Stimulated activated CD4-positive, alpha-beta T cell treated with anti-CD3 and anti-CD28 coated beads, TNF-alpha, amount 100 ng/mL, for 1 hour (primary cell): ENCODE data around the gene RORB.

Source experiments
- DNase-seq, 3 donors: peaks; one replicate each; pipeline ENCODE4 v3.0.0-alpha.2; 2020; ENCODE audit warnings: low read depth in 3 of 3, low spot score in 1 of 3

Gene RORB

DNA sequence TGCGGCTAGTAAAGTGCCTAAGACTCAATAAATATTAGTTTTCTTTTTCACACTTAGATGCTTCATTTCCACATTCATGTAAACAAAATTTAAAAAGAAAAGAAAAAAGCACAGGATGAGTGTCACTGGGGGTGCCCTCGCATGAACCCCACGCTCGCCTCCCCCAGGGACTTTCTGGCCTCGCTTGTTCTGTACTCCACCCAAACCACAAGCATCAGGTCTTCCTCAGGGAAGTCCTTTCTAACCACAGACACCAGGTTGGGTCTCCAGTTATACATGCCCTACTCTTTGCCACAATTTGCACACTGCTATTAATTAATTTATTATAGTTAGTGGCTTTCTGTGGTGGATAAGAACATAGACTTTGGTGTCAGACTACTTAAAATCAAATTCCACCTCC lies 92.4 kb downstream of the RORB start:
- DNase-seq, result no peak

GRCh38 chr9:74595286-74595685 lies 98.2 kb downstream of the RORB start:
- no peak for DNase-seq

- no peak for DNase-seq
Observed at GRCh38 chr9:74598874-74599273, 101.7 kb downstream of the RORB start.

DNA sequence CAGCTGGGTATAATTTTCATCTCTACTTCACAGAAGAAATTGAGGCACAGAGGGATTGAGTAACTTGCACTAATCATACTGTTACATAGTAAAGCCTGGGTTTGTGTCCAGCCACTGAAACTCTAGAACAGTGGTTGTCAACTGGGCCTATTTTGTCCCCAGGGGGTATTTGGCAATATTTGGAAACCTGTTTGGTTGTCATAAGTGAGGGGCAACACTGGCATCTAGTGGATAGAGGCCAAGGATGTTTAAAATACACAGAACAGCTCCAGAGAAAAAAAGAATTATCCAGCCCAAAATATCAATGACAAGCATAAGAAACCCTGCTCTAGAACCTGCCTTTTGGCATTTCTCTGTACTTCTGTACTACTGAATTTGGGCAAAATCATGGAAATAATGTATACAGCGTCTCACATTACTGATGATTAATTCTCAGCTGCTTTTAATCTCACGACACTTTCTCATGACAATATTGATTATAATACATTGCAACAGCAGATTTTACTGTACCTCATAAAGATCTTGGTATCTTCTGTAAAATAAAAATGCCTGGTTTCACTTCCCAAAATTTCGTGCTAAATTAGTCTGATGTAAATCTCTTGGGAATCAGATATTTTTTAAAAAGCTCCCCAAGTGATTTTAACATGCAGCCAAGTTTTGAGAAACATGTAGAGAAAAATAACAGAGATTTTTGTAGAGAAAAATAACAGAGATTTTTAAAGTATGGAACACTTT lies 112.7 kb downstream of the RORB start:
- no peak for DNase-seq

DNA sequence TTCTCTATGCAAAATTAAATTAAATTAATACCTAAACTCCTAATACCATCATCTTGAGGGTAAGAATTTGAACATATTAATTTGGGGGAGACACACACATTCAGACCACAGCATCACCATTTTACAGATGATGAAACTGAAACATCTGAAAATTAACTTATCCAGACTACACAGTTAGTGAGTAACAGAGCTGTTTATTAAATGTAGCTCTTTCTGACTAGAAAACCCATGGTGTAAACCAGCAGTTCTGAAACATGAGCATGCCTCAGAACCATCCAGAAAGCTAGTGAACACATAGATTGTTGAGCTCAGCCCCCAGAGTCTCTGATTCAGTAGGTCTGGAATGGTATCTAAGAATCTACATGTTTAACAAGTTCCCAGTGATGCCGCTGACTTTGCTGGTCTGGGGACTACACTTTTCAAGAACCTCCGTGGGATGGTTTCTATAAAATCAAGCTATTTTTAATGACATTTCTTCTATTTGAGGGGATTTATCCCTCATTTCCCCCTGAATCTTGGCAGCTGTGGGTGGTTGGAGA lies 113.5 kb downstream of the RORB start:
- no peak for DNase-seq

GRCh38 chr9:74630228-74630627 lies 133.1 kb downstream of the RORB start:
- no peak for DNase-seq

DNA sequence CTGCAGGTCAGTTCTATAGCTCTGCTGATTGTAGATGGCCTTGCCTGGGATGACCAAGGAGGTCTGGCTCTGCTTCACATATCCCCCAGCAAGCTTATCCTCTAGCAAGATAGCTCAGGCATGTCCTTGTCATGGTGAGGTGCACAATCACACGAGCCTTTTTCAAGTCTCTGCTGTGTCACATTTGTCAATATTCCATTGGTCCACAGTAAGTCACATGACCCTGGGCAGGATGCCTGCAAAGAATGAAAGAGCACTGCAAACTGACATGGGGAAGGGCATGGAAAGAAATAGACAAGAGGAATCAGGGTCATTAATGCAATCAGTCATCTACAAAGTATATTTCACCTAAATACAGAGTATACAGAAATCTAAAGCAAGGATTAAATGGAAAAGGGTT lies 142.0 kb downstream of the RORB start:
- DNase-seq, result no peak

DNA sequence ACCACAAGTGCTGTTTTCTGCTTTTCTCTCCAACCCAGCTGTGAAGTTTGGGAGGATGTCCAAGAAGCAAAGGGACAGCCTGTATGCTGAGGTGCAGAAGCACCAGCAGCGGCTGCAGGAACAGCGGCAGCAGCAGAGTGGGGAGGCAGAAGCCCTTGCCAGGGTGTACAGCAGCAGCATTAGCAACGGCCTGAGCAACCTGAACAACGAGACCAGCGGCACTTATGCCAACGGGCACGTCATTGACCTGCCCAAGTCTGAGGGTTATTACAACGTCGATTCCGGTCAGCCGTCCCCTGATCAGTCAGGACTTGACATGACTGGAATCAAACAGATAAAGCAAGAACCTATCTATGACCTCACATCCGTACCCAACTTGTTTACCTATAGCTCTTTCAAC lies 145.2 kb downstream of the RORB start:
- no peak for DNase-seq

- DNase-seq, result no peak
Observed at GRCh38 chr9:74643303-74643923, 146.3 kb downstream of the RORB start.

GRCh38 chr9:74644023-74644422 lies 146.9 kb downstream of the RORB start:
- no peak for DNase-seq

- DNase-seq, result no peak
Observed at GRCh38 chr9:74645007-74645639, 148.0 kb downstream of the RORB start.

- DNase-seq, result no peak
Observed at GRCh38 chr9:74653410-74654080, 156.4 kb downstream of the RORB start.

- no peak for DNase-seq
Observed at GRCh38 chr9:74662674-74663073, 165.5 kb downstream of the RORB start.

DNA sequence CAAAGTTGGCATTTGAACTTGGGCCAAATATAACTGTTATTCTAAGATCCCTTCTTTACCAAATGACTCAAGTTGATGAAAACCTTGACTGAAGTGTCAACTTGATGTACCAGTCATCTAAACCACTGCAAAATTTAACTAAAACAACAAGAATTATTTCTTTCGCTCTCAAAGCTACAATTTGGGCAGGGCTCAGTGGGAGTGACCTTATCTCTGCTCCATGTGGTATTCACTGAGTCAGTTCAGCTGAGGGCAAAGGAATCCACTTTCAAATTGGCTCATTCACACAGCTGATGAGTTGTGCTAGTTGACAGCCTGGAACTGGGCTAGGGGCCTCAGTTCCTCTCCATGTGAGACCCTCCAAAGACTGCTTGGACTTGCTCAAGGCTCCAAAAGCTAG lies 166.3 kb downstream of the RORB start:
- no peak for DNase-seq

DNA sequence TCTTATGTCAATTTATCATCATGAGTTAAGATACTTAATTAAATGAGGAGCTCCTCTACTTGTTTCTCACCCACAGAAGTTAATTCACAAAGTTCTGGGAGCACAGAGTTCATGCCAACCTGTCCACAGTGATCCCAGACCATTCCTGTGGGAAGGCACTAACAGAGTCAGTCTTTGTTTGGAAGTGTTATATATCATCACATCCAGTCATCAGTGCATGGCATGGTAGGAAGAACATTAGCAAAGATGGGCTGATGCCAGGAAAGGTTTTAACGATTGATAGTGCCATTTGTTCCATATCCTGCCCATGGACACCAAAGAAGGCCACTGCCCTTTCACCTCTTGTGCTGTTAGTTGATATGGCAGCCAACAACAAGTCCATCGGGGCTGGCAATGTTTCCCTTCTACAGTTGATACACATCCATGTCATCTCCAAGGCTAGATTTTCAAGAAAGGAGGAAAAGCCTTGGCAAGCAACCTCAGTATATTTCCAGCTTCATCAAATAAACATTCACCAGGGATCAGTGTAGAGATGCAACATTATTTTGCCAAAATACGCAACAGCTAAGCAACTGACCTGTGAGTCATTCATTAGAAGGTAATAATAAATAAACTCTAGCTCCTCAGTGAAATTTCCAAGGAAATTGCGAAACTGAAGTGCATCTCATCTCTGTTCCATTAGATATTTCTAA lies 169.6 kb downstream of the RORB start:
- DNase-seq, result no peak

DNA sequence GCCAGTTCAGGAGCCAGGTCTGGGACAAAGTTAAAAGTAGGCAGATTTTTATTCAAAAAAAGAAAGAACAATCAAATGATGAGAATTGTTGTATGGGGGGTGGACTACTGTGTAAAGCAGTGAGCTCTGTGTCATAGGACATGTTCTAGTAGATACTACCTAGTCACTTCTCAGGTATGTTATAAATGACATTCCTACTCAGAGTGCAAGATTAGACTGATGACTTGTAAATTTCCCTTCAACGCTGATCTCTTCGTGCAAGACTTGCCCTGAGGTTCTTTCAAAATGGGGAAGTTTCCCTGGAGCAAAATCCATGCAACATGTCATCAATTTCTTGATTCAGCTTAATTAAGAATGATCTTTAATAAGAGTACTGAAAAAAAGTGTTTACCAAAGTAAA lies 175.1 kb downstream of the RORB start:
- no peak for DNase-seq

DNA sequence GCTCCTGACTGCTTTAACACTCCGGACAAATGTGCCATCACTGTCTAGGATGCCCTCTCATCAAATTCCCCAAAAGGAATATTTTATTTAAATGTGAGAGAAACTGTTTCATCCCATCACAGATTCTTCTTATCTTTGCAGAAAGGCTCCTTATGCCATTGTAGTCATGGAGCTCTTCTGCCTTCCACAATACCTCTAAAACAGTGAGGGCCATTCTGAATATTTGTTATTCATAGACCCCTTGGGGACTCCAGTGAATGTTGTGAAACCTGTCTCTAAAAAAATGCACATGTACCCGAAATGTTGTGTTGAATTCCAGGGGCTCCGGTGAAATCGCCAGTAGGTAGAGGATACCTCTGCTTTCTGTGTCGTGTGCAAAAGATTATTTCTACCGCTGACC lies 176.9 kb downstream of the RORB start:
- no peak for DNase-seq

DNA sequence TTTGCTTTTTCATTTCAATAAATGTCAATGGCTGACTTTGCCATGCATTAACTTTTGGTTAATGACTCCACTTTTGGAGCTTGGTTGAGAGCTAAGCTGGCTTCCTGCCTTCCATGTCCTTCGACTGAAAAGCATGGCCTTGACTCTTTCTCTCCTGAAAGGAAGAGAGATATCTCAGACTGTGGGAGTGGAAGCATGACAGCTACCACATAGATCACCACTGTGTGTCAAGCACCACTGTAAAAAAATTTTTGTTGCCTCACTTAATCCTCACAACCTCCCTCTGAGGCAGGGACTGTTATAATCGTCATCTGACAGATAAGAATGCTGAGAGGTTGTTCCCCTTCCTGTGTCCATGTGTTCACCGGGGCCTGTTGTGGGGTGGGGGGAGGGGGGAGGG lies 184.8 kb downstream of the RORB start:
- DNase-seq, result no peak

DNA sequence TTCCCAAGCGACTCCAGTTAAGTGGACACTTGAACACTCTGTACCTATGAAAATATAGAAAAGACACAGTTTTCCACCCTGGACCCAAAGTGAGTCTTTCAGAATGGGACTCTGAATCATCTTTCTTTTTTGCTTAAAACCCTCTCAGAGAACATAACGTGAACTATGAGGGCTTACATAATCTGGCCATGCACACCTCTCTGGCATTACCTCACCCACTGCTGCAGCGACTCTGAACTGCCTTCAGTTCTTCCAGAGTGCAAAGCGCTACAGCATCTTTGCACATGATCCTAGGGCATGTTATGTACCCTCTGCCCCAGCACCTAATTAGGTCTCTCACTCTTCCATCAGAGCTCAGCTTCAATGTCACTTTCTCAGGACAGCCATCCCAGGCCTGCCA lies 186.2 kb downstream of the RORB start:
- no peak for DNase-seq

DNA sequence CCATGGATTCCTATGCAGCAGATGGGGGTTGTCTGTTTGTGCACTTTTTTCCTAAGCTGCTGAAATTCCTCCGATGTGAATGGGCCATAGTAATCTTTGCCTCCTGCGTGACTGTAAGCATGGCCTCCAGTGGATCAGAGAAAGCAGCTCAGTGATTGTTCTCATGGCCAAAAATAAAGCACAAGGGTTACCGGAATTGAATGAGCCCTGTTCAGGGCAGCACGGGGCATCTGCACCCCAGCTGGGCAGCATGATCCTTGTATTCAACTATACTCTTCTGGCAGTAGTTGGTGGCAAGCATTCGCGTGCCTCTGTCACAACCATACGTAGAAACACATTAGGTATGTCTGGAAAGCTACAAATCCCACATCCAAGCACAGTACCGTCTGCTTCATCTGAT lies 193.9 kb downstream of the RORB start:
- DNase-seq, result no peak

GRCh38 chr9:74696520-74696919 lies 199.4 kb downstream of the RORB start:
- DNase-seq, result no peak
